Body of pancreas (tissue), 4 donors: ENCODE results near the gene CERT1.

Source experiments
- CTCF ChIP-seq, 7 experiments: fragments of 450-650 bp in 4 of 7; fragments of 200-600 bp in 3 of 7; sonication (generic) in 3 of 7; IDR thresholded peaks; one replicate each; pipeline ENCODE4 v1.5.1; 2016 to 2019; ENCODE audit warnings: antibody characterized with exemption in 7 of 7
- POLR2A ChIP-seq, 3 donors: fragments of 450-650 bp; IDR thresholded peaks; one replicate each; pipeline ENCODE4 v1.6.1; 2016; ENCODE audit warnings: antibody characterized with exemption in 3 of 3, mild to moderate bottlenecking in 2 of 3

- TF ChIP-seq CTCF (IDR thresholded peaks at IDR 0.05) (no peak), POLR2A (IDR thresholded peaks at IDR 0.05) (no peak)
Measured at GRCh38 chr5:75536694-75537360, 25.4 kb upstream of the CERT1 start.
